ENCODE data around the gene SRRM4.

DNA sequence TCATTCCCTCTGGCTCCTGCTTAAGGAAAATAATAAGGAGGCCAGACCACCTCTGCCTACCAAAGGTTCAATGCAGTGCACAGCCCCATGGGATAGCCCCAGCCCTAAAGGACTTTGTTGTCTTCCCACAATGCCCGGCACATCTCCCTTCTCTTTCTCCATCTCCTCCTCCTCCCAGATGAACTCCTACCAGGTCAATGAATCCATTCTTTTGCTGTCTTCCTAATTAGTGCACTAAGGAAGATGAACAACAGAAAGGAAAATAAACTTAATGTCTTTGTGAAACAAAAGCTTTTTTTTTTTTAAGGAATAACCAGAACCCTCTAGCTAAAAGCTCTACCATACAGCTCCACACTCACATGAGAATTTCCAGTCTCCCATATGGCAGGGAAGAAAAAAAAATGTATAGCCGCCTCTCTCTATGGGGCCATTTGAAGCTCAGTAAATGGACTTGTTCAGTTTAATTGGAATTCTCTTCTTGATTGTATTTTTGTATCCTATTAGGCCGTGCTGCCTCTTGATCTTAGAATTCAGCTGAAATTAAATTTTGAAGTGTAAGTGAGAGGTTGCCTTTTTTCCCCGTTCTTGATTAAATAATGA, 155.6 kb downstream of the SRRM4 start:
- TF ChIP-seq, protein P1, sequence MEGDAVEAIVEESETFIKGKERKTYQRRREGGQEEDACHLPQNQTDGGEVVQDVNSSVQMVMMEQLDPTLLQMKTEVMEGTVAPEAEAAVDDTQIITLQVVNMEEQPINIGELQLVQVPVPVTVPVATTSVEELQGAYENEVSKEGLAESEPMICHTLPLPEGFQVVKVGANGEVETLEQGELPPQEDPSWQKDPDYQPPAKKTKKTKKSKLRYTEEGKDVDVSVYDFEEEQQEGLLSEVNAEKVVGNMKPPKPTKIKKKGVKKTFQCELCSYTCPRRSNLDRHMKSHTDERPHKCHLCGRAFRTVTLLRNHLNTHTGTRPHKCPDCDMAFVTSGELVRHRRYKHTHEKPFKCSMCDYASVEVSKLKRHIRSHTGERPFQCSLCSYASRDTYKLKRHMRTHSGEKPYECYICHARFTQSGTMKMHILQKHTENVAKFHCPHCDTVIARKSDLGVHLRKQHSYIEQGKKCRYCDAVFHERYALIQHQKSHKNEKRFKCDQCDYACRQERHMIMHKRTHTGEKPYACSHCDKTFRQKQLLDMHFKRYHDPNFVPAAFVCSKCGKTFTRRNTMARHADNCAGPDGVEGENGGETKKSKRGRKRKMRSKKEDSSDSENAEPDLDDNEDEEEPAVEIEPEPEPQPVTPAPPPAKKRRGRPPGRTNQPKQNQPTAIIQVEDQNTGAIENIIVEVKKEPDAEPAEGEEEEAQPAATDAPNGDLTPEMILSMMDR (IDR thresholded peaks at IDR 0.05): no peak
- TF ChIP-seq POLR2A (IDR thresholded peaks at IDR 0.05): no peak
